GM12878 (cell line): ENCODE data around the gene MOGAT2. TPM values are rescaled to one million over a fixed set of nuclear protein-coding genes. Genes with fewer than 3 reads are reported as not detected.

Experiments
- BACH1 ChIP-seq: fragments of 450-650 bp; IDR thresholded peaks from 2 replicates; pipeline ENCODE4 v1.6.1; 2017; ENCODE audit warnings: mild to moderate bottlenecking, borderline replicate concordance
- CHD1 ChIP-seq: IDR thresholded peaks from 2 replicates; pipeline ENCODE4 v1.6.1; 2012; ENCODE audit warnings: low read depth, low read length, improper control_type of control experiment
- CREB1 ChIP-seq: IDR thresholded peaks from 2 replicates; pipeline ENCODE4 v1.6.1; 2012; ENCODE audit warnings: low read depth, mild to moderate bottlenecking, inconsistent platforms
- DPF2 ChIP-seq: fragments of 450-650 bp; IDR thresholded peaks from 2 replicates; pipeline ENCODE4 v1.6.1; 2017; ENCODE audit warnings: mild to moderate bottlenecking
- EED ChIP-seq: sonication (generic); IDR thresholded peaks from 2 replicates; pipeline ENCODE4 v1.6.1; 2016; ENCODE audit warnings: antibody characterized with exemption, low read depth
- ETV6 ChIP-seq, 2 experiments: fragments of 450-650 bp in 1 of 2; IDR thresholded peaks in 1 of 2; conservative IDR thresholded peaks in 1 of 2; 2 replicates each; pipeline ENCODE4 v1.6.1; 2014; ENCODE audit warnings: antibody characterized with exemption in 1 of 2, borderline replicate concordance in 1 of 2, low read depth in 1 of 2, mild to moderate bottlenecking in 1 of 2, moderate library complexity in 1 of 2
- HDAC2 ChIP-seq: fragments of 200-600 bp; sonication (generic); IDR thresholded peaks from 2 replicates; pipeline ENCODE4 v1.6.1; 2017
- HSF1 ChIP-seq: fragments of 150-350 bp; IDR thresholded peaks from 2 replicates; pipeline ENCODE4 v1.6.1; 2014; ENCODE audit warnings: mild to moderate bottlenecking, low read depth, low read length
- IKZF2 ChIP-seq, 2 experiments: fragments of 450-650 bp; IDR thresholded peaks; 2 replicates each; pipeline ENCODE4 v1.6.1; 2017; ENCODE audit warnings: mild to moderate bottlenecking in 2 of 2, moderate library complexity in 2 of 2
- KLF5 ChIP-seq: fragments of 450-650 bp; IDR thresholded peaks from 2 replicates; pipeline ENCODE4 v1.6.1; 2014; ENCODE audit warnings: mild to moderate bottlenecking; ENCODE audit not compliant: partially characterized antibody
- MXI1 ChIP-seq: fragments of 150-350 bp; IDR thresholded peaks from 2 replicates; pipeline ENCODE4 v1.6.1; 2011; ENCODE audit warnings: low read depth, mild to moderate bottlenecking, inconsistent platforms, low read length, improper control_type of control experiment
- MYC ChIP-seq: IDR thresholded peaks from 2 replicates; pipeline ENCODE4 v1.6.1; 2011; ENCODE audit warnings: mild to moderate bottlenecking, low read length, moderate library complexity, inconsistent platforms; ENCODE audit not compliant: insufficient read depth, insufficient replicate concordance, insufficient read length, severe bottlenecking
- NFIC ChIP-seq: IDR thresholded peaks from 2 replicates; pipeline ENCODE4 v1.6.1; 2012; ENCODE audit warnings: low read depth, mild to moderate bottlenecking, inconsistent platforms, low read length, moderate library complexity
- POU2F2 ChIP-seq: IDR thresholded peaks from 3 replicates; pipeline ENCODE4 v1.6.1; 2011; ENCODE audit warnings: low read depth, mild to moderate bottlenecking, low read length, borderline replicate concordance
- SIN3A ChIP-seq: IDR thresholded peaks from 2 replicates; pipeline ENCODE4 v1.6.1; 2012; ENCODE audit warnings: low read depth, low read length, improper control_type of control experiment
- SMARCA5 ChIP-seq: fragments of 450-650 bp; IDR thresholded peaks from 2 replicates; pipeline ENCODE4 v1.6.1; 2017; ENCODE audit warnings: mild to moderate bottlenecking
- SP1 ChIP-seq: IDR thresholded peaks from one replicate; pipeline ENCODE4 v1.6.1; 2011; ENCODE audit warnings: low read depth, low read length
- STAT1 ChIP-seq: fragments of 450-650 bp; conservative IDR thresholded peaks from 2 replicates; pipeline ENCODE4 v1.6.1; 2014; ENCODE audit warnings: antibody characterized with exemption, mild to moderate bottlenecking
- TAF1 ChIP-seq: IDR thresholded peaks from 2 replicates; pipeline ENCODE4 v1.6.1; 2011; ENCODE audit warnings: mild to moderate bottlenecking, low read depth, low read length, borderline replicate concordance
- WRNIP1 ChIP-seq: IDR thresholded peaks from 2 replicates; pipeline ENCODE4 v1.6.1; 2011; ENCODE audit warnings: low read depth, low read length, improper control_type of control experiment, borderline replicate concordance
- ZBED1 ChIP-seq: IDR thresholded peaks from 2 replicates; pipeline ENCODE4 v1.6.1; 2016; ENCODE audit warnings: borderline replicate concordance
- ZBTB33 ChIP-seq: fragments of 450-650 bp; IDR thresholded peaks from 2 replicates; pipeline ENCODE4 v1.6.1; 2017; ENCODE audit warnings: mild to moderate bottlenecking
- polyA plus RNA-seq, 11 experiments: library from polyadenylated mRNA; depleted of rRNA in 4 of 11; unstranded in 6 of 11; stranded (reverse) in 5 of 11; fragments of >200 nt; fragmentation: Nextera tagmentation in 4 of 11; fragmentation: Illumina TruSeq in 1 of 11; extraction: Ambion mirVana in 4 of 11; extraction: Trizol in 1 of 11; gene quantifications; 1 replicate in 1 of 11; 2 replicates in 10 of 11; pipeline versions ENCODE4 v1.2.1 to v1.2.3, GENCODE V29; 2011 to 2016; ENCODE audit warnings: inconsistent platforms in 2 of 11, missing spikeins in 2 of 11, low read depth in 1 of 11
- total RNA-seq, 4 experiments: library from RNA; depleted of rRNA in 3 of 4; stranded (reverse); fragments of >200 nt in 3 of 4; fragmentation: Illumina TruSeq in 1 of 4; extraction: Trizol in 1 of 4; gene quantifications; 2 replicates each; pipeline versions ENCODE4 v1.2.1 to v1.2.3, GENCODE V29; 2013 to 2021
- TF ChIP-seq, protein P1 (sequence below): fragments of 450-650 bp; IDR thresholded peaks from 2 replicates; pipeline ENCODE4 v1.6.1; 2018; ENCODE audit warnings: mild to moderate bottlenecking, low read depth, moderate library complexity; ENCODE audit not compliant: partially characterized antibody

MOGAT2 gene
- total and polyA plus RNA-seq, 10 of the 15 experiments (the other 5 are each of a cell fraction or from before 2014, with no cell fraction given) = 0.15 to 0.45 (median 0.22) TPM; not detected in 1

- TF ChIP-seq ZBTB33 (no peak), HSF1 (no peak), MYC (no peak), WRNIP1 (no peak), TAF1 (no peak), ZBED1 (no peak), MXI1 (no peak), ETV6 (conservative IDR thresholded peaks at IDR 0.05 in 1 of 2, IDR thresholded peaks at IDR 0.05 in 1 of 2; ENCODE audit: borderline replicate concordance in 1 of 2, low read depth in 1 of 2) (peak in 1 of 2 experiments; percentile 99; a peak in 2 of 4 replicates), CREB1 (peak; percentile 78), SP1 (no peak), CHD1 (no peak), HDAC2 (no peak), EED (peak; percentile 82), NFIC (peak; percentile 88), STAT1 (no peak), SIN3A (no peak), DPF2 (peak; percentile 55; the same call in 1 of the 2 replicates), IKZF2 (IDR thresholded peaks at IDR 0.05) (peak; percentile 93 to 95), SMARCA5 (0 out of 2 replicates have a peak, but pooled peaks have one; percentile 52), KLF5 (no peak), BACH1 (no peak), POU2F2 (peak; percentile 51; the same call in 1 of the 3 replicates)
- TF ChIP-seq, protein P1, sequence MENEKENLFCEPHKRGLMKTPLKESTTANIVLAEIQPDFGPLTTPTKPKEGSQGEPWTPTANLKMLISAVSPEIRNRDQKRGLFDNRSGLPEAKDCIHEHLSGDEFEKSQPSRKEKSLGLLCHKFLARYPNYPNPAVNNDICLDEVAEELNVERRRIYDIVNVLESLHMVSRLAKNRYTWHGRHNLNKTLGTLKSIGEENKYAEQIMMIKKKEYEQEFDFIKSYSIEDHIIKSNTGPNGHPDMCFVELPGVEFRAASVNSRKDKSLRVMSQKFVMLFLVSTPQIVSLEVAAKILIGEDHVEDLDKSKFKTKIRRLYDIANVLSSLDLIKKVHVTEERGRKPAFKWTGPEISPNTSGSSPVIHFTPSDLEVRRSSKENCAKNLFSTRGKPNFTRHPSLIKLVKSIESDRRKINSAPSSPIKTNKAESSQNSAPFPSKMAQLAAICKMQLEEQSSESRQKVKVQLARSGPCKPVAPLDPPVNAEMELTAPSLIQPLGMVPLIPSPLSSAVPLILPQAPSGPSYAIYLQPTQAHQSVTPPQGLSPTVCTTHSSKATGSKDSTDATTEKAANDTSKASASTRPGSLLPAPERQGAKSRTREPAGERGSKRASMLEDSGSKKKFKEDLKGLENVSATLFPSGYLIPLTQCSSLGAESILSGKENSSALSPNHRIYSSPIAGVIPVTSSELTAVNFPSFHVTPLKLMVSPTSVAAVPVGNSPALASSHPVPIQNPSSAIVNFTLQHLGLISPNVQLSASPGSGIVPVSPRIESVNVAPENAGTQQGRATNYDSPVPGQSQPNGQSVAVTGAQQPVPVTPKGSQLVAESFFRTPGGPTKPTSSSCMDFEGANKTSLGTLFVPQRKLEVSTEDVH = no peak
These were observed 27.6 kb upstream of the MOGAT2 start (continued) for GRCh38 chr11:75689863-75690609.
